ENCODE data around the gene WRAP53. TPM values are rescaled to one million over a fixed set of nuclear protein-coding genes. Genes with fewer than 3 reads are reported as not detected.
"Not testable (repeated sequence)": the region's sequence is repeated elsewhere in the genome, so short reads cannot be mapped to it uniquely, and the experiment has no call there.

Gene WRAP53
- total RNA-seq, result 10 to 100 TPM in 1 of 2 donors, 1 to 10 TPM in 1; 4.9 to 13.4 TPM
- polyA plus RNA-seq (ENCODE audit: insufficient read length in 2 of 2), result 10 to 100 TPM; 17.7 to 17.9 TPM
- long read RNA-seq, donor 1, full-length matches to known transcripts, result 5 of 5 reads
- long read RNA-seq, donor 1, partial matches to known transcripts, result 0 of 5 reads
- long read RNA-seq, donor 1, other reads (novel, unspliced or antisense), result 0 of 5 reads
- long read RNA-seq, donor 2, partial matches to known transcripts, result 0 of 2 reads
- long read RNA-seq, donor 2, other reads (novel, unspliced or antisense), result 0 of 2 reads
- long read RNA-seq, donor 3, full-length matches to known transcripts, result 3 of 3 reads
- long read RNA-seq, donor 3, partial matches to known transcripts, result 0 of 3 reads
- long read RNA-seq, donor 3, other reads (novel, unspliced or antisense), result 0 of 3 reads
- long read RNA-seq, donor 4, full-length matches to known transcripts, result 3 of 3 reads
- long read RNA-seq, donor 4, partial matches to known transcripts, result 0 of 3 reads
- long read RNA-seq, donor 4, other reads (novel, unspliced or antisense), result 0 of 3 reads

DNA sequence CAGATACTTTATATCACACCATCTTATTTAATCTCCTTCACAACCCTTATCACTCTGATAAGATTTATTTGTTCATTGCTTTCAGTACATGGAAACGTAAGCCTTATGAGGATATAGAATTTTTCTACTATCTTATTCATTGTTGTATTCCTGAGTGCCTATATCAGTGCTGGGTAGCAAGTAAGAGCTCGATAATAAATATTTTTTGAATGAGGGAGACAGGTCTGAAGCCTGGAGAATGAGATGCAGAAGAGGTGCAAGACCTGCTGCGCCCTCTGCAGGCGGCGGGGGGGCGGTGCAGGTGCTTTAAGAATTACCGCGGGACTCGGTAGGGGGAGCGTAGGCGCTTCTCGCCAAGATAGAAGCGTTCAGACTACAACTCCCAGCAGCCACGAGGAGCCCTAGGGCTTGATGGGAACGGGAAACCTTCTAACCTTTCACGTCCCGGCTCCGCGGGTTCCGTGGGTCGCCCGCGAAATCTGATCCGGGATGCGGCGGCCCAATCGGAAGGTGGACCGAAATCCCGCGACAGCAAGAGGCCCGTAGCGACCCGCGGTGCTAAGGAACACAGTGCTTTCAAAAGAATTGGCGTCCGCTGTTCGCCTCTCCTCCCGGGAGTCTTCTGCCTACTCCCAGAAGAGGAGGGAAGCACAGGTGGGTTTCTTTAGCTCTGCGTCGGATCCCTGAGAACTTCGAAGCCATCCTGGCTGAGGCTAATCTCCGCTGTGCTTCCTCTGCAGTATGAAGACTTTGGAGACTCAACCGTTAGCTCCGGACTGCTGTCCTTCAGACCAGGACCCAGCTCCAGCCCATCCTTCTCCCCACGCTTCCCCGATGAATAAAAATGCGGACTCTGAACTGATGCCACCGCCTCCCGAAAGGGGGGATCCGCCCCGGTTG, at the start of gene WRAP53:
TSS of gene WRAP53 (plus strand) at position 570 of the 900 bp plus-strand sequence. CDS start at position 742, 172 bp downstream.
- 0% methylated on average over 49 of the region's 51 CpGs for WGBS (ENCODE audit: insufficient coverage)
- H3K27ac ChIP-seq (ENCODE audit: low read depth, low read length), result peak within 1 kb of the TSS; percentile 99
- H3K36me3 ChIP-seq (ENCODE audit: control insufficient read depth, insufficient read depth, low read length), result peaks cover 23% of the 10 kb centered on the region
- H3K9me3 ChIP-seq (ENCODE audit: control insufficient read depth, insufficient read depth, low read length), result no peaks in the 10 kb centered on the region
- peak; percentile 93 to 99 (median 96) for DNase-seq (ENCODE audit: low read depth in 4 of 6, low spot score in 6 of 6)
- peak within 1 kb of the TSS; percentile 96 for H3K4me3 ChIP-seq (ENCODE audit: low read depth, low read length)
- H3K27me3 ChIP-seq (ENCODE audit: control insufficient read depth, insufficient read depth, low read length), result no peaks in the 10 kb centered on the region
- peaks cover 25% of the 10 kb centered on the region for H3K4me1 ChIP-seq (ENCODE audit: control insufficient read depth, insufficient read depth, low read length)

DNA sequence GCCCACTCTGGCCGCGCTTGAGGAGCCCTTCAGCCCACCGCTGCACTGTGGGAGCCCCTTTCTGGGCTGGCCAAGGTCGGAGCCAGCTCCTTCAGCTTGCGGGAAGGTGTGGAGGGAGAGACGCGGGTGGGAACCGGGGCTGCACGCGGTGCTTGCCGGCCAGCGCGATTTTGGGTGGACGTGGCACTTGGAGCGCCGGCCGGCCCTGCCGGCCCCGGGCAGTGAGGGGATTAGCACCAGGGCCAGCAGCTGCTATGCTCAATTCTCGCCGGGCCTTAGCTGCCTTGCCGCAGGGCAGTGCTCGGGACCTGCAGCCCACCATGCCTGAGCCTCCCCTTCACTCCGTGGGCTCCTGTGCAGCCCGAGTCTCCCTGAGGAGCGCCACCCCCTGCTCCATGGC, 47.5 kb upstream of the WRAP53 start:
- Histone ChIP-seq H3K27ac (ENCODE audit: low read depth, low read length) (no peak overlapping the region), H3K4me3 (ENCODE audit: low read depth, low read length) (no peak overlapping the region), H3K4me1 (ENCODE audit: control insufficient read depth, insufficient read depth, low read length) (no peaks in the 10 kb centered on the region), H3K36me3 (ENCODE audit: control insufficient read depth, insufficient read depth, low read length) (no peaks in the 10 kb centered on the region), H3K27me3 (ENCODE audit: control insufficient read depth, insufficient read depth, low read length) (no peaks in the 10 kb centered on the region), H3K9me3 (ENCODE audit: control insufficient read depth, insufficient read depth, low read length) (no peaks in the 10 kb centered on the region)
- 96% methylated on average over 22 of the region's 26 CpGs for WGBS (ENCODE audit: insufficient coverage)
- DNase-seq (ENCODE audit: low read depth in 4 of 6, low spot score in 6 of 6), result no peak

DNA sequence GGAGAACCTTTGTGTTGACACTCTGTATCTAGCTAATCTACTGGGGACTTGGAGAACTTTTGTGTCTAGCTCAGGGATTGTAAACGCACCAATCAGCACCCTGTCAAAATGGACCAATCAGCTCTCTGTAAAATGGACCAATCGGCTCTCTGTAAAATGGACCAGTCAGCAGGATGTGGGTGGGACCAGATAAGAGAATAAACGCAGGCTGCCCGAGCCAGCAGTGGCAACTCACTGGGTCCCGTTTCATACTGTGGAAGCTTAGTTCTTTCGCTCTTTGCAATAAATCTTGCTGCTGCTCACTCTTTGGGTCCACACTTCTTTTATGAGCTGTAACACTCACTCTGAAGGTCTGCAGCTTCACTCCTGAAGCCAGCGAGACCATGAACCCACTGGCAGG, 46.6 kb upstream of the WRAP53 start:
- H3K4me1 ChIP-seq (ENCODE audit: control insufficient read depth, insufficient read depth, low read length); H3K9me3 ChIP-seq (ENCODE audit: control insufficient read depth, insufficient read depth, low read length); H3K27me3 ChIP-seq (ENCODE audit: control insufficient read depth, insufficient read depth, low read length); H3K36me3 ChIP-seq (ENCODE audit: control insufficient read depth, insufficient read depth, low read length); H3K4me3 ChIP-seq (ENCODE audit: low read depth, low read length); DNase-seq (ENCODE audit: low read depth in 4 of 6, low spot score in 6 of 6); H3K27ac ChIP-seq (ENCODE audit: low read depth, low read length): not testable (repeated sequence)
- WGBS (ENCODE audit: insufficient coverage), result 63% methylated on average over 6 of the region's 7 CpGs

DNA sequence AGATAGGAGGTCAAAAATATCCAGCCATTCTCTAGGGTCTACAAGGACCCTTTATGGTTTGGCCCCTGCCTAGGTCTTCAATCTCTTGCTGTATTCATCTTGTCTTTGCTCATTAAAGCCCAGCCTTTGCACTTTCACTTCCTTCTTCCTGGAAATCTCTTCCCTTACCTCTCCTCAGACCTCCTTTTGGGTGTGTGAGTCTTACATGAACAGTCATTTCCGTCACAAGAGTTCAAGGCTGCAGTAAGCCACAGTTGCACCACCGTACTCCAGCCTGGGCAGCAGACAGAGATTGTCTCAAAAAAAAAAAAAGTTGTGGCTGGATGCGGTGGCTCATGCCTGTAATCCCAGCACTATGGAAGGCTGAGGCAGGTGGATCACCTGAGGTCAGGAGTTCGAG, 43.5 kb upstream of the WRAP53 start:
- 81% methylated on average over 4 of the region's 4 CpGs for WGBS (ENCODE audit: insufficient coverage)
- H3K27ac ChIP-seq (ENCODE audit: low read depth, low read length), result no peak overlapping the region
- H3K27me3 ChIP-seq (ENCODE audit: control insufficient read depth, insufficient read depth, low read length), result no peaks in the 10 kb centered on the region
- no peak for DNase-seq (ENCODE audit: low read depth in 4 of 6, low spot score in 6 of 6)
- no peaks in the 10 kb centered on the region for H3K9me3 ChIP-seq (ENCODE audit: control insufficient read depth, insufficient read depth, low read length)
- no peaks in the 10 kb centered on the region for H3K4me1 ChIP-seq (ENCODE audit: control insufficient read depth, insufficient read depth, low read length)
- H3K4me3 ChIP-seq (ENCODE audit: low read depth, low read length), result no peak overlapping the region
- no peaks in the 10 kb centered on the region for H3K36me3 ChIP-seq (ENCODE audit: control insufficient read depth, insufficient read depth, low read length)

DNA sequence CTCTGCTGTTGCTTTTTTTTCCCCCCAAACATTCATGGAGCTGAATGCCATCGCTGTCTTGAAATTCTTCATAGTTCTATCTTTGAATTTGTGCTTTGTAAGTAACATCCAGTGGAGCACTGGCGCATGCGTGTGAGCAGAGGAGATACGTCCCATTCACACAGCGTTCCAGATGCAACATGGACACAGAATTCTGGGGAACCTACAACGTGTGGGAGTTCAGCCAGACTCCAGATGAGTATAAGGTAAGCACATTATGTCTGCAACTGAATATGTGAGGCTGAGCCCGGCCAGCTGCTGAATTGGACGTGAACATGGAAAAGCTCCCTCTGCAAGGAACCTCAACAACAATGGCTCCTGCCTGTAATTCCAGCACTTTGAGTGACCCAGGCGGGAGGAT, 41.8 kb upstream of the WRAP53 start:
- DNase-seq (ENCODE audit: low read depth in 4 of 6, low spot score in 6 of 6), result no peak
- no peaks in the 10 kb centered on the region for H3K36me3 ChIP-seq (ENCODE audit: control insufficient read depth, insufficient read depth, low read length)
- 73% methylated on average over 8 of the region's 9 CpGs for WGBS (ENCODE audit: insufficient coverage)
- peaks cover 6% of the 10 kb centered on the region for H3K4me1 ChIP-seq (ENCODE audit: control insufficient read depth, insufficient read depth, low read length)
- no peak overlapping the region for H3K27ac ChIP-seq (ENCODE audit: low read depth, low read length)
- no peaks in the 10 kb centered on the region for H3K9me3 ChIP-seq (ENCODE audit: control insufficient read depth, insufficient read depth, low read length)
- H3K27me3 ChIP-seq (ENCODE audit: control insufficient read depth, insufficient read depth, low read length), result no peaks in the 10 kb centered on the region
- H3K4me3 ChIP-seq (ENCODE audit: low read depth, low read length), result no peak overlapping the region

DNA sequence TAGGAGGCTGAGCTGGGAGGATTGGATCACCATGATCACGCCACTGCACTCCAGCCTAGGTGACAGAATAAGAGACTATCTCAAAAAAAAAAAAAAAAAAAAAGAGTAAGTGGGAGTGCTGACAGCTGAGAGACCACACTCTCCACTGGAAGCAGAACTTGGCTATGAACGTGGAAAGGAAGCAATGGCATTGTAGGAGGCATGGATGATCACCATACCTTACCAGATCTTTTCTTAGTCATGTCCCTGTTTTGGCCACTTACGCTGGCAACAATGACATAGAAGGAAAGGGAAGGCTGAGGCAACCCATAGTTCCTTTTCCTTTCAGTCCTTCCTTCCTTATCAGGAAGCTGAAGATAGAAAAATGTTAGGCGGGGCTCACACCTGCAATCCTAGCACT, 41.3 kb upstream of the WRAP53 start:
- Histone ChIP-seq H3K27ac (ENCODE audit: low read depth, low read length) (no peak overlapping the region), H3K4me1 (ENCODE audit: control insufficient read depth, insufficient read depth, low read length) (peaks cover 11% of the 10 kb centered on the region), H3K27me3 (ENCODE audit: control insufficient read depth, insufficient read depth, low read length) (no peaks in the 10 kb centered on the region), H3K4me3 (ENCODE audit: low read depth, low read length) (no peak overlapping the region), H3K9me3 (ENCODE audit: control insufficient read depth, insufficient read depth, low read length) (no peaks in the 10 kb centered on the region), H3K36me3 (ENCODE audit: control insufficient read depth, insufficient read depth, low read length) (no peaks in the 10 kb centered on the region)
- 100% methylated on average over 1 of the region's 4 CpGs for WGBS (ENCODE audit: insufficient coverage)
- DNase-seq (ENCODE audit: low read depth in 4 of 6, low spot score in 6 of 6), result no peak

DNA sequence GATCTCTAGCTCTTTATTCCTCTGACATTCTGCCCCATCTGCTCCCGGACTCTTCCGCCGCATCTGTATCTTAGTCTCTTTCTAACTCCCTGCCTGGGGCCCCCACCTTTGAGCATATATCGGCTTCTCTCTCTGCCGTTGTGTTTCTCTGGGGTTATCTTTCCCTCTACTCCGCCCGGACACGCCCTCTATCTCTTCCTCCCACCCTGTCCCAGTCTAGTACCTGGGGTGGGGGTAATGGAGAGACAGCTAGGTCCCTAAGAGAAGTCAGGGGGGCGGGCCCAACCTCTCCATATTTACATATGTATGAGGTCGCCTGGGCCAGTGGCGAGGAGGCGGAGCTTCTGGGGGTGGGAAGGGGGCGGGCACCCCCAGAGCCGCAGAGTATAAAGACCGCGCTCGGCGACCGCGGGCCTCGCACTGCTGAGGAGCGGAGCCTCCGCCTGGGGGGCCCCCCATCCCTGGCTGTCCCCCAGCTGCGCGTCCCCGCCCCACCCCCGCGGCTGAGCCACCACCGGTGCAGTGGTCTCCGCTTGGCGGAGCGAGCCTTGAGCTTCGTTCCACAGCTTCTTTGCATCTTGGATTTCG, 37.7 kb upstream of the WRAP53 start, which contains the start of gene ATP1B2:
TSS of gene ATP1B2 (plus strand) at position 418 of the 588 bp plus-strand sequence. CDS start 593 bp downstream, outside the sequence.
- Histone ChIP-seq H3K4me1 (ENCODE audit: control insufficient read depth, insufficient read depth, low read length) (peaks cover 44% of the 10 kb centered on the region), H3K27ac (ENCODE audit: low read depth, low read length) (peak within 1 kb of the TSS; percentile 84), H3K36me3 (ENCODE audit: control insufficient read depth, insufficient read depth, low read length) (peaks cover 21% of the 10 kb centered on the region), H3K27me3 (ENCODE audit: control insufficient read depth, insufficient read depth, low read length) (no peaks in the 10 kb centered on the region), H3K4me3 (ENCODE audit: low read depth, low read length) (peak within 1 kb of the TSS; percentile 88), H3K9me3 (ENCODE audit: control insufficient read depth, insufficient read depth, low read length) (no peaks in the 10 kb centered on the region)
- DNase-seq (ENCODE audit: low read depth in 4 of 6, low spot score in 6 of 6), result peak in 4 of 6 donors; percentile 70 to 97 (median 90)
- WGBS (ENCODE audit: insufficient coverage), result 0% methylated on average over 28 of the region's 34 CpGs

DNA sequence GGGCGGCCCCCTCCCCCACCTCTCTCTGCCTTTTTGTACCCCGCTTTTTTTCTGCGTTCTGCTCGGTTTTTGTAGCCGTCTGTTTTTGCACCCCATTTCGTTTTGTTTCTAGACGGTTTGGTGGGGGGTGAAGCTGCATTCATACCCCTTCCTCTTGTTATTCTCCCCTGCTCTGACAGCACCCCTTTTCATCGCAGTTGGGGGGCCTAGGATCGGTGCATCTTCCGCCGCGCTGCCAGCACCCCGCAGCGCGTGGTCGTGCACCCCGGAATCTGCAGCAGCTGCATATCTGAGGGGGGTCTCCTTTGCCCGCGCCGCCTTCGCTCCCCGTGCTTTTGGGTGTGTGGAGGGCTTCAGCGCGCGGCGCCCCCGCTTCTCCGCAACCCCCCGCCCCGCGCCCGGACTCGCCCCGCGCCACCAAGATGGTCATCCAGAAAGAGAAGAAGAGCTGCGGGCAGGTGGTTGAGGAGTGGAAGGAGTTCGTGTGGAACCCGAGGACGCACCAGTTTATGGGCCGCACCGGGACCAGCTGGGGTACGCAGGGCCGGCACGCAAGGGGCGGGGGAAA, 37.1 kb upstream of the WRAP53 start:
- Histone ChIP-seq H3K27ac (ENCODE audit: low read depth, low read length) (peak overlapping the region; percentile 84), H3K27me3 (ENCODE audit: control insufficient read depth, insufficient read depth, low read length) (no peaks in the 10 kb centered on the region), H3K4me3 (ENCODE audit: low read depth, low read length) (peak overlapping the region; percentile 88), H3K36me3 (ENCODE audit: control insufficient read depth, insufficient read depth, low read length) (peaks cover 27% of the 10 kb centered on the region), H3K4me1 (ENCODE audit: control insufficient read depth, insufficient read depth, low read length) (peaks cover 49% of the 10 kb centered on the region), H3K9me3 (ENCODE audit: control insufficient read depth, insufficient read depth, low read length) (no peaks in the 10 kb centered on the region)
- WGBS (ENCODE audit: insufficient coverage), result under 1% methylated on average over 39 of the region's 45 CpGs
- no peak for DNase-seq (ENCODE audit: low read depth in 4 of 6, low spot score in 6 of 6)

Measured in spinal cord (tissue), 10 donors.